ENCODE results near the gene TTC28.

The TTC28 gene

DNA sequence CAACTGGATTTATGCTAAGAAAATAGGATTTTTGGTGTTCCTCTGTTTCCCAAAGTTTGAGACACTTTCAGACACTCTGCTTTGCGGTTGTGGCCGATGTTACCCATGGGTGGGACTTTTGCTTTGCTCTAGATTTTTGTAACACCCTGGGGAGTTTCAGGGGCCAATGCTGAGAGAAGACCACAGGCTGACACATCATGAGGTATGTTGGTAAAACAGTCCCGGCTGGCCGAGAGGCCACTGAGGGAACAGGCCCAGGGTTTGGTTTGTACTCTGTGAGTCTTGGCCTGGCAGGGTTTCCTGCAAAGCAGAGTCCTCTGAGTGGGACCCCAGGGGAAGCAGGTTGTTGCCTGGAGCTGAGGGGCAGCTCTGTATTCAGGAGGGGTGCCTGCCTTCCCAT, 682.1 kb downstream of the TTC28 start:
- H3K4me3 Mint-ChIP-seq: no peak overlapping the region
- H3K9me3 Mint-ChIP-seq: no peaks in the 10 kb centered on the region
- no peaks in the 10 kb centered on the region for H3K27me3 Mint-ChIP-seq (ENCODE audit: low read depth)
- no peaks in the 10 kb centered on the region for H3K4me1 Mint-ChIP-seq
- TF ChIP-seq, protein P1, sequence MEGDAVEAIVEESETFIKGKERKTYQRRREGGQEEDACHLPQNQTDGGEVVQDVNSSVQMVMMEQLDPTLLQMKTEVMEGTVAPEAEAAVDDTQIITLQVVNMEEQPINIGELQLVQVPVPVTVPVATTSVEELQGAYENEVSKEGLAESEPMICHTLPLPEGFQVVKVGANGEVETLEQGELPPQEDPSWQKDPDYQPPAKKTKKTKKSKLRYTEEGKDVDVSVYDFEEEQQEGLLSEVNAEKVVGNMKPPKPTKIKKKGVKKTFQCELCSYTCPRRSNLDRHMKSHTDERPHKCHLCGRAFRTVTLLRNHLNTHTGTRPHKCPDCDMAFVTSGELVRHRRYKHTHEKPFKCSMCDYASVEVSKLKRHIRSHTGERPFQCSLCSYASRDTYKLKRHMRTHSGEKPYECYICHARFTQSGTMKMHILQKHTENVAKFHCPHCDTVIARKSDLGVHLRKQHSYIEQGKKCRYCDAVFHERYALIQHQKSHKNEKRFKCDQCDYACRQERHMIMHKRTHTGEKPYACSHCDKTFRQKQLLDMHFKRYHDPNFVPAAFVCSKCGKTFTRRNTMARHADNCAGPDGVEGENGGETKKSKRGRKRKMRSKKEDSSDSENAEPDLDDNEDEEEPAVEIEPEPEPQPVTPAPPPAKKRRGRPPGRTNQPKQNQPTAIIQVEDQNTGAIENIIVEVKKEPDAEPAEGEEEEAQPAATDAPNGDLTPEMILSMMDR (IDR thresholded peaks at IDR 0.05; ENCODE audit: unreplicated experiment in 3 of 3): no peak
- peaks cover 20% of the 10 kb centered on the region for H3K36me3 Mint-ChIP-seq (ENCODE audit: low read depth)
- H3K27ac Mint-ChIP-seq: no peak overlapping the region

DNA sequence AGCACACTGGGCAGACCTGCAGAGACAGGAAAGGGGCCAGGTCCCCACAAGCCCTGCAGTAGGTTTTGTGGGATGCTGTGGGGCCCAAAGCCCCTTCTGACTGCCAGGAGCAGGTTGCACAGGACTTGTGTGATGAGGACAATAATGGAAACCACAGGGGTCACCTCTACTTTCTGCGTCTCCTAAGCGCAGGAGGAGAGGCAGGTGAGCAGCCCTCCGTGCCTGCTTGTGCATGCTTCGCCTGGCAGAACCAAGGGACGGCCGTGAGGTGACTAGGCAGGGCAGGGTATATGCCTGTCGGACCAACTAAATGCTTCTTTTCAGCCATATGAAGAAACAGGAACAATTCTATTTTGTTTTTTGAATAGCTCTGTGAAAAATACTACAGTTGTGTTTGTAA, 682.7 kb downstream of the TTC28 start:
- no peaks in the 10 kb centered on the region for H3K4me1 Mint-ChIP-seq
- H3K36me3 Mint-ChIP-seq (ENCODE audit: low read depth): peaks cover 20% of the 10 kb centered on the region
- H3K27ac Mint-ChIP-seq: no peak overlapping the region
- no peaks in the 10 kb centered on the region for H3K9me3 Mint-ChIP-seq
- no peaks in the 10 kb centered on the region for H3K27me3 Mint-ChIP-seq (ENCODE audit: low read depth)
- TF ChIP-seq, protein P1 (IDR thresholded peaks at IDR 0.05; ENCODE audit: unreplicated experiment in 3 of 3): no peak
- no peak overlapping the region for H3K4me3 Mint-ChIP-seq

DNA sequence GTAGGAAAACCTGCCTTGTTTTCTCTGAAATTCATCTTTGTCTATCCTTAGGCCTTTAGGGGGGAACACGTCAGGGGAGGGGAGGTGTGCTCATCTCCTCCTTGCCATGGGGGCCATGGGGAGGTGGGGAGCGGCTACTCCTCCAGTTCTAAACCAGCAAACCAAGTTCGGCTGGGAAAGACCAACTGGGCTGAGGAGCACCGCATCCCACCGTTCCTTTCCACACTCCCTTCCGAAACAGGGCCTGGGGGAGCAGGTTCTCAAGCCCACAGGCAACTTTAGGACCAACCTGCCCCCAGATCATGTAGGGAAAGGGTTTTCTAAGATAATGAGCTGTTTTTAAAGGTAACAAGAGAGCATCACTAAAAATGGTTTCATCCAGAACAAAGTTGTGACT, 683.1 kb downstream of the TTC28 start:
- Mint-ChIP-seq H3K4me1 (no peaks in the 10 kb centered on the region), H3K27me3 (ENCODE audit: low read depth) (no peaks in the 10 kb centered on the region), H3K36me3 (ENCODE audit: low read depth) (peaks cover 20% of the 10 kb centered on the region), H3K4me3 (no peak overlapping the region), H3K9me3 (no peaks in the 10 kb centered on the region), H3K27ac (no peak overlapping the region)
- TF ChIP-seq, protein P1 (IDR thresholded peaks at IDR 0.05; ENCODE audit: unreplicated experiment in 3 of 3): no peak

DNA sequence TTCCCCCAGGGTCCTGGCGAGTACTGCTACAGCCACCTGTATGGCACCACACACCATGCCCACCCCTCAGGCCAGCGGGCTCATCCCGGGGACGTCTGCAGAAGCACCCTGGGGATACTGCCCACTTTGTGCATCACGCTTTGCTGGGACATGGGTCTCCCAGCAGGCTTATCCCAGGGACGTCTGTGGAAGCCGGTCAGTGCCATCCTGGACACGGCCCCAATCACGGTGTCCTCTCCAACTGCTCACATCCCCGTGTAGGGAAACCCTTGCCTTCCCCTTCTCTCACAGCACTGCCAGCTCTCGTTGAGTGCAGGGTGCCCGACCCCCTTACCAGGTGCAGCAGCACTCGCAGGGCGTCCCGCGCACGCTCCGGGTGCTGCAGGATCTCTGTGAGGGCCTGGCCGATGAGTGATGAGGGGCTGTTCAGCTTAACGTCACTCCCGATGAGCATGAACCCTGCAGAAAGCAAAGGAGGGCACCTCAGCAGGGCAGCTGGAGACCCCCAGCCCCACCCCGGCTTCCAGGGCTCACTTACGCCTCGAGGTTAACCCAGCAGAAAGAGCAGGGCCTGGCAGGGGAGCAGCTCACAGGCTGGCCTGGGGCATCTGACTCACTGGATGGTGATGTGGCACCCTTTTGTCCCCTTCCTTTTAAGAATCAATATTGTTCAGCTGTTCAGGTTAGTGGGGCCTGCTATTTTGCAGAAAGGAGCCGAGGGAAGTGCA, 683.7 kb downstream of the TTC28 start:
- Mint-ChIP-seq H3K9me3 (no peaks in the 10 kb centered on the region), H3K36me3 (ENCODE audit: low read depth) (peaks cover 19% of the 10 kb centered on the region), H3K27me3 (ENCODE audit: low read depth) (no peaks in the 10 kb centered on the region), H3K27ac (no peak overlapping the region), H3K4me1 (peaks cover under 1% of the 10 kb centered on the region), H3K4me3 (no peak overlapping the region)
- TF ChIP-seq, protein P1 (IDR thresholded peaks at IDR 0.05; ENCODE audit: unreplicated experiment in 3 of 3): no peak

DNA sequence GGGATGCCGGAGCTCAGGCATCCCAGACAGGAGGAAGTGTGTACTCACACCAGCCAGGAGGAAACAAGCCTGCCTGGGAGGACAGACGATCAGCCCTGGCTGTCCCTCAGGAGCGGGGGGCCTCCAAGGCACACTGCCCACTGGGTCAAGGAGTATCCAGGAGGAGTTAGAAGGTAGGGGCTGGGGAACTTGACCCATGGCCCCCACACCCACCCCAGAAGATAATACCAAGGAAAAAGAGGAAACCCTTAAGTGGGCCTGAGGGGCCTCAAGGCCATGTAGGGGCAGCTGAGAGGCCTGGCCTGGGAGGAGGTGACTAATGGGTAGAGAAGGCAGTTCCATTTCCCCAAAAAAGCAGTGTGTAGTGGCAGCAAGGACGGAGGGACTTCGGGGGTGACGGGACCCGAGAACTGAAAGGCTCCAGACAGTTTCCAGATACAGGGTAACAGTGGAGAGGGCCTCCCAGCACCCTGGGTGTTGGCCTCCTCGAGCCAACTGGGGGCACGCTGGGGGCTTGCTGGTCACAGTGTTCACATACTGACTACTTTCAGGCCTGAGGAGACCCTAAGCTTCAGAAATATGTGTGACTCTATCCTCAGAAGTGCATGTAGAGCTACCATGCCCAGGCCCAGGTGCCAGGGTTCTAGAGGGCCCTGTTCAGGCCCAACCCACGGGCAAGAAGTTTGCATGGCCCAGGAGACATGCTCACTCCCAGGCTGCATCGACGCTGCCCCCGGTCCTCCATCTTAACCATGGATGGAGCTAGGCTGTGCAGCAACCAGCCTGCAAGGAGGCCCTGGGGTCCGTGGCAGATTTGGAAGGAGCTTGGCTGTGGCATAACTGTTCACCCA, 684.9 kb downstream of the TTC28 start:
- no peaks in the 10 kb centered on the region for H3K27me3 Mint-ChIP-seq (ENCODE audit: low read depth)
- H3K9me3 Mint-ChIP-seq: no peaks in the 10 kb centered on the region
- TF ChIP-seq, protein P1 (IDR thresholded peaks at IDR 0.05; ENCODE audit: unreplicated experiment in 3 of 3): no peak
- H3K4me1 Mint-ChIP-seq: peaks cover 5% of the 10 kb centered on the region
- peaks cover 21% of the 10 kb centered on the region for H3K36me3 Mint-ChIP-seq (ENCODE audit: low read depth)
- no peak overlapping the region for H3K4me3 Mint-ChIP-seq
- no peak overlapping the region for H3K27ac Mint-ChIP-seq

Measured in nephron (organoid).